Stimulated activated CD8-positive, alpha-beta memory T cell treated with anti-CD3 and anti-CD28 coated beads, Interleukin-15, amount 100 ng/mL, for 48 hours (primary cell): ENCODE data around the gene DCTPP1.
"Not testable (repeated sequence)": the region's sequence is repeated elsewhere in the genome, so short reads cannot be mapped to it uniquely, and the experiment has no call there.

Experiments
- DNase-seq, 2 donors: peaks; one replicate each; pipeline ENCODE4 v3.0.0-alpha.2; 2020; ENCODE audit warnings: low read depth in 2 of 2

The DCTPP1 gene

GRCh38 chr16:30429678-30430427 lies at the start of gene DCTPP1:
DCTPP1 (minus strand) TSS chr16:30430030; CDS start chr16:30429980, 50 bp downstream.
- DNase-seq, result peak; percentile 93 to 95

- DNase-seq, result no peak
These were observed 49.1 kb upstream of the DCTPP1 start for GRCh38 chr16:30478766-30479478.

- DNase-seq, result not testable (repeated sequence)
These were observed 47.9 kb upstream of the DCTPP1 start for GRCh38 chr16:30477773-30478172.

- DNase-seq, result no peak
These were observed 47.2 kb upstream of the DCTPP1 start for GRCh38 chr16:30476991-30477390.

- no peak for DNase-seq
These were observed 44.9 kb upstream of the DCTPP1 start for GRCh38 chr16:30474684-30475083.

- no peak for DNase-seq
These were observed 44.2 kb upstream of the DCTPP1 start for GRCh38 chr16:30474074-30474452.

- peak; percentile 66 to 78 for DNase-seq
These were observed 43.6 kb upstream of the DCTPP1 start for GRCh38 chr16:30473231-30474073.

GRCh38 chr16:30472328-30472942 lies 42.6 kb upstream of the DCTPP1 start, which contains the start of gene ITGAL:
ITGAL (plus strand) TSS chr16:30472742; CDS start chr16:30472838, 96 bp downstream.
- DNase-seq, result peak; percentile 83

GRCh38 chr16:30470632-30470995 lies 40.8 kb upstream of the DCTPP1 start:
- DNase-seq, result no peak

GRCh38 chr16:30470170-30470512 lies 40.3 kb upstream of the DCTPP1 start:
- no peak for DNase-seq

GRCh38 chr16:30464078-30464477 lies 34.2 kb upstream of the DCTPP1 start:
- DNase-seq, result no peak

- DNase-seq, result not testable (repeated sequence)
These were observed 31.6 kb upstream of the DCTPP1 start for GRCh38 chr16:30461426-30461825.

- DNase-seq, result no peak
These were observed 29.6 kb upstream of the DCTPP1 start for GRCh38 chr16:30459456-30459855.

- peak; percentile 89 to 90 for DNase-seq
These were observed 28.9 kb upstream of the DCTPP1 start for GRCh38 chr16:30458561-30459394.

- no peak for DNase-seq
These were observed 28.1 kb upstream of the DCTPP1 start for GRCh38 chr16:30457743-30458560.

- no peak for DNase-seq
These were observed 27.4 kb upstream of the DCTPP1 start for GRCh38 chr16:30457256-30457655.

- DNase-seq, result no peak
These were observed 26.5 kb upstream of the DCTPP1 start for GRCh38 chr16:30456302-30456701.

GRCh38 chr16:30452709-30453580 lies 23.1 kb upstream of the DCTPP1 start:
- not testable (repeated sequence) for DNase-seq

GRCh38 chr16:30449116-30449435 lies 19.2 kb upstream of the DCTPP1 start:
- DNase-seq, result no peak
